H1 (cell line): ENCODE results near the gene UGT1A3. TPM values are rescaled to one million over a fixed set of nuclear protein-coding genes. Genes with fewer than 3 reads are reported as not detected.

ENCODE experiments used
- CTCF ChIA-PET: fragments of 300-600 bp; sonication (Branson Sonifier 250); formaldehyde crosslinking; loops from one replicate; lab custom pipeline; 2021; ENCODE audit not compliant: partially characterized antibody; lab: Charles Lee
- POLR2A ChIA-PET: fragments of 300-600 bp; sonication (Branson Sonifier 250); formaldehyde crosslinking; loops from one replicate; lab custom pipeline; 2021; ENCODE audit warnings: inconsistent platforms; ENCODE audit not compliant: partially characterized antibody; lab: Charles Lee
- DNase-seq, 2 experiments: peaks; one replicate each; pipeline versions ENCODE4 v3.0.0 to v3.0.0-alpha.2; 2010 to 2022; ENCODE audit warnings: low spot score in 2 of 2, low read depth in 1 of 2, mixed read lengths in 1 of 2
- FAIRE-seq: peaks from 2 replicates; lab custom pipeline; 2011; peaks lifted over from hg19 to GRCh38; lab: Jason Lieb, UNC
- H2AFZ ChIP-seq: 2 replicates; pipeline ENCODE4 v1.8.1; 2012; ENCODE audit warnings: low read length, inconsistent platforms
- H2AK5ac ChIP-seq: 2 replicates; pipeline ENCODE4 v1.6.1; 2013; ENCODE audit warnings: low read depth, low read length
- H2BK120ac ChIP-seq: replicated peaks from 2 replicates; pipeline ENCODE3; 2013; ENCODE audit warnings: low read depth, low read length, inconsistent platforms
- H2BK12ac ChIP-seq: 2 replicates; pipeline ENCODE4 v1.6.1; 2013; ENCODE audit warnings: low read depth, low read length
- H2BK15ac ChIP-seq: 2 replicates; pipeline ENCODE4 v1.6.1; 2013; ENCODE audit warnings: low read length
- H2BK20ac ChIP-seq: 2 replicates; pipeline ENCODE4 v1.6.1; 2013; ENCODE audit warnings: low read length
- H2BK5ac ChIP-seq: 2 replicates; pipeline ENCODE4 v1.6.1; 2013; ENCODE audit warnings: low read depth, low read length
- H3K14ac ChIP-seq: 2 replicates; pipeline ENCODE4 v1.6.1; 2013; ENCODE audit warnings: inconsistent platforms; ENCODE audit not compliant: insufficient read length
- H3K18ac ChIP-seq: 2 replicates; pipeline ENCODE4 v1.6.1; 2013; ENCODE audit warnings: low read length; ENCODE audit errors: extremely low read depth
- H3K23ac ChIP-seq: 2 replicates; pipeline ENCODE4 v1.6.1; 2013; ENCODE audit warnings: inconsistent platforms; ENCODE audit not compliant: insufficient read length
- H3K23me2 ChIP-seq: 2 replicates; pipeline ENCODE4 v1.6.1; 2013; ENCODE audit warnings: low read depth, low read length
- H3K27ac ChIP-seq: 2 replicates; pipeline ENCODE4 v1.6.1; 2011; ENCODE audit warnings: low read depth, low read length, inconsistent platforms
- H3K27me3 ChIP-seq, 4 experiments: replicated peaks in 1 of 4; 1 replicate in 1 of 4; 2 replicates in 3 of 4; pipeline versions ENCODE4 v1.6.1 to v1.8.1; 2011 to 2013; ENCODE audit warnings: low read length in 3 of 4, mild to moderate bottlenecking in 3 of 4, inconsistent platforms in 2 of 4, mixed read lengths in 2 of 4, moderate library complexity in 1 of 4; ENCODE audit not compliant: control insufficient read depth in 3 of 4, insufficient read depth in 3 of 4; ENCODE audit errors: extremely low read depth in 1 of 4
- H3K36me3 ChIP-seq, 4 experiments: 2 replicates each; pipeline versions ENCODE4 v1.6.1 to v1.8.1; 2011 to 2013; ENCODE audit warnings: mild to moderate bottlenecking in 4 of 4, low read length in 3 of 4, moderate library complexity in 2 of 4, control low read depth in 1 of 4, inconsistent platforms in 1 of 4; ENCODE audit not compliant: insufficient read depth in 4 of 4, control insufficient read depth in 2 of 4
- H3K4ac ChIP-seq: replicated peaks from 2 replicates; pipeline ENCODE3; 2013; ENCODE audit warnings: low read length, low read depth, mixed read lengths, inconsistent platforms; ENCODE audit not compliant: insufficient read length
- H3K4me1 ChIP-seq, 4 experiments: replicated peaks in 1 of 4; 1 replicate in 1 of 4; 2 replicates in 3 of 4; pipeline versions ENCODE4 v1.6.1 to v1.8.1; 2011 to 2013; ENCODE audit warnings: low read length in 3 of 4, inconsistent platforms in 2 of 4, mixed read lengths in 1 of 4; ENCODE audit not compliant: insufficient read depth in 4 of 4, control insufficient read depth in 3 of 4
- H3K4me2 ChIP-seq, 2 experiments: 2 replicates each; pipeline versions ENCODE4 v1.6.1 to v1.8.1; 2011 to 2013; ENCODE audit warnings: low read depth in 2 of 2, low read length in 2 of 2, control low read depth in 1 of 2, inconsistent platforms in 1 of 2, mild to moderate bottlenecking in 1 of 2; ENCODE audit not compliant: insufficient read depth in 1 of 2
- H3K4me3 ChIP-seq, 4 experiments: fragments of 200-600, 300-600 bp in 1 of 4; sonication (generic), shearing (Covaris generic), sonication (Bioruptor Twin) in 1 of 4; 2 replicates each; pipeline versions ENCODE4 v1.5.1 to v1.8.1; 2011 to 2016; ENCODE audit warnings: low read length in 4 of 4, low read depth in 3 of 4, control low read depth in 2 of 4, inconsistent platforms in 2 of 4, mild to moderate bottlenecking in 2 of 4, mixed read lengths in 1 of 4, moderate library complexity in 1 of 4; ENCODE audit not compliant: insufficient read depth in 2 of 4; ENCODE audit errors: extremely low read depth in 1 of 4
- H3K56ac ChIP-seq: replicated peaks from 2 replicates; pipeline ENCODE3; 2013; ENCODE audit warnings: low read depth, mild to moderate bottlenecking, mixed read lengths, low read length, inconsistent platforms; ENCODE audit not compliant: insufficient read length
- H3K79me1 ChIP-seq: 2 replicates; pipeline ENCODE4 v1.6.1; 2013; ENCODE audit warnings: low read depth, low read length, control low read depth
- H3K79me2 ChIP-seq, 2 experiments: 2 replicates each; pipeline versions ENCODE4 v1.6.1 to v1.8.1; 2012 to 2013; ENCODE audit warnings: low read length in 2 of 2, mild to moderate bottlenecking in 2 of 2, inconsistent platforms in 1 of 2; ENCODE audit not compliant: insufficient read depth in 2 of 2, control insufficient read depth in 1 of 2
- H3K9ac ChIP-seq, 4 experiments: replicated peaks in 1 of 4; 1 replicate in 1 of 4; 2 replicates in 3 of 4; pipeline versions ENCODE4 v1.6.1 to v1.8.1; 2011 to 2013; ENCODE audit warnings: low read depth in 3 of 4, low read length in 3 of 4, control low read depth in 2 of 4, mild to moderate bottlenecking in 2 of 4, moderate library complexity in 2 of 4, inconsistent platforms in 1 of 4; ENCODE audit errors: extremely low read depth in 1 of 4
- H3K9me3 ChIP-seq, 2 experiments: 2 replicates each; pipeline versions ENCODE4 v1.6.1 to v1.8.1; 2012 to 2013; ENCODE audit warnings: mild to moderate bottlenecking in 2 of 2, moderate library complexity in 2 of 2, control low read depth in 1 of 2, inconsistent platforms in 1 of 2, low read depth in 1 of 2, low read length in 1 of 2, mixed read lengths in 1 of 2; ENCODE audit not compliant: insufficient read depth in 2 of 2
- H4K20me1 ChIP-seq, 2 experiments: replicated peaks in 1 of 2; 2 replicates each; pipeline versions ENCODE3 to v1.8.1; 2011 to 2013; ENCODE audit warnings: inconsistent platforms in 2 of 2, low read length in 2 of 2, mild to moderate bottlenecking in 1 of 2; ENCODE audit not compliant: insufficient read depth in 2 of 2, control insufficient read depth in 1 of 2
- H4K5ac ChIP-seq: 2 replicates; pipeline ENCODE4 v1.6.1; 2013; ENCODE audit warnings: low read length, low read depth, mixed read lengths, inconsistent platforms; ENCODE audit not compliant: insufficient read length
- H4K8ac ChIP-seq: 2 replicates; pipeline ENCODE4 v1.8.0; 2013; ENCODE audit warnings: mild to moderate bottlenecking, moderate library complexity, low read length, inconsistent platforms; ENCODE audit not compliant: insufficient read depth; ENCODE audit errors: extremely low read depth
- H4K91ac ChIP-seq: replicated peaks from 2 replicates; pipeline ENCODE3; 2013; ENCODE audit warnings: low read length, mixed read lengths, inconsistent platforms; ENCODE audit not compliant: insufficient read length
- ASH2L ChIP-seq: fragments of 200-600, 300-600 bp; sonication (generic); IDR thresholded peaks from one replicate; pipeline ENCODE4 v1.7.1; 2017; ENCODE audit warnings: low read length
- BACH1 ChIP-seq: IDR thresholded peaks from 2 replicates; pipeline ENCODE4 v1.6.1; 2012; ENCODE audit warnings: low read length, improper control_type of control experiment
- BRCA1 ChIP-seq: IDR thresholded peaks from 2 replicates; pipeline ENCODE4 v1.6.1; 2012; ENCODE audit warnings: low read depth, low read length, improper control_type of control experiment
- CBX8 ChIP-seq: fragments of 300-800, 300-1000 bp; sonication (generic); IDR thresholded peaks from 2 replicates; pipeline ENCODE4 v1.7.1; 2016; ENCODE audit warnings: low read depth, low read length, borderline replicate concordance
- CEBPB ChIP-seq: IDR thresholded peaks from 2 replicates; pipeline ENCODE4 v1.6.1; 2012; ENCODE audit warnings: low read depth, low read length
- EZH2 ChIP-seq: fragments of 200-600 bp; sonication (generic); IDR thresholded peaks from 2 replicates; pipeline ENCODE4 v1.7.1; 2012; ENCODE audit warnings: low read depth, mild to moderate bottlenecking, moderate library complexity, low read length, inconsistent platforms; ENCODE audit not compliant: severe bottlenecking
- GTF2F1 ChIP-seq: IDR thresholded peaks from 2 replicates; pipeline ENCODE4 v1.6.1; 2012; ENCODE audit warnings: low read depth, low read length, improper control_type of control experiment, borderline replicate concordance
- SIRT6 ChIP-seq: IDR thresholded peaks from one replicate; pipeline ENCODE4 v1.7.1; 2012; ENCODE audit warnings: low read length, inconsistent platforms
- SRF ChIP-seq: IDR thresholded peaks from 2 replicates; pipeline ENCODE4 v1.6.1; 2011; ENCODE audit warnings: mild to moderate bottlenecking, low read depth, low read length, moderate library complexity
- WGBS, 2 experiments: shearing (Covaris generic) in 1 of 2; methylation state at CpG; one replicate each; pipeline versions ENCODE4 v1.1.6 to v1.1.7; 2013 to 2015; ENCODE audit warnings: low lambda C conversion rate in 2 of 2, mixed read lengths in 2 of 2, inconsistent platforms in 1 of 2, low coverage in 1 of 2, missing lambda C conversion rate in 1 of 2; ENCODE audit not compliant: insufficient replicate concordance in 2 of 2, insufficient coverage in 1 of 2, insufficient read length in 1 of 2; ENCODE audit errors: extremely low coverage in 1 of 2, missing lambda C conversion rate in 1 of 2; 5-methylcytosine and 5-hydroxymethylcytosine counted together
- polyA plus RNA-seq, 7 experiments: library from polyadenylated mRNA; depleted of rRNA in 3 of 7; stranded (reverse) in 5 of 7; unstranded in 2 of 7; fragments of >200 nt in 5 of 7; fragments of 200-250 nt in 2 of 7; gene quantifications; 1 replicate in 5 of 7; 2 replicates in 1 of 7; 4 replicates in 1 of 7; pipeline versions ENCODE4 v1.2.1 to v1.2.3, GENCODE V29; 2011 to 2013; ENCODE audit warnings: missing spikeins in 2 of 7, mixed read lengths in 2 of 7
- total RNA-seq: library from RNA; stranded (reverse); fragmentation: NEBNext Ultra II Directional; extraction: Animal tissue kit (Norgen Biotek cat#: 25700); gene quantifications from 2 replicates; pipeline ENCODE4 v1.2.1, GENCODE V29; 2021
- TF ChIP-seq, protein P1 (sequence below): IDR thresholded peaks from 2 replicates; pipeline ENCODE4 v1.6.1; 2011; ENCODE audit warnings: low read length, improper control_type of control experiment

The UGT1A3 gene
- total and polyA plus RNA-seq, 2 of the 8 experiments (the other 6 are each of a cell fraction or from before 2014, with no cell fraction given): not detected

DNA sequence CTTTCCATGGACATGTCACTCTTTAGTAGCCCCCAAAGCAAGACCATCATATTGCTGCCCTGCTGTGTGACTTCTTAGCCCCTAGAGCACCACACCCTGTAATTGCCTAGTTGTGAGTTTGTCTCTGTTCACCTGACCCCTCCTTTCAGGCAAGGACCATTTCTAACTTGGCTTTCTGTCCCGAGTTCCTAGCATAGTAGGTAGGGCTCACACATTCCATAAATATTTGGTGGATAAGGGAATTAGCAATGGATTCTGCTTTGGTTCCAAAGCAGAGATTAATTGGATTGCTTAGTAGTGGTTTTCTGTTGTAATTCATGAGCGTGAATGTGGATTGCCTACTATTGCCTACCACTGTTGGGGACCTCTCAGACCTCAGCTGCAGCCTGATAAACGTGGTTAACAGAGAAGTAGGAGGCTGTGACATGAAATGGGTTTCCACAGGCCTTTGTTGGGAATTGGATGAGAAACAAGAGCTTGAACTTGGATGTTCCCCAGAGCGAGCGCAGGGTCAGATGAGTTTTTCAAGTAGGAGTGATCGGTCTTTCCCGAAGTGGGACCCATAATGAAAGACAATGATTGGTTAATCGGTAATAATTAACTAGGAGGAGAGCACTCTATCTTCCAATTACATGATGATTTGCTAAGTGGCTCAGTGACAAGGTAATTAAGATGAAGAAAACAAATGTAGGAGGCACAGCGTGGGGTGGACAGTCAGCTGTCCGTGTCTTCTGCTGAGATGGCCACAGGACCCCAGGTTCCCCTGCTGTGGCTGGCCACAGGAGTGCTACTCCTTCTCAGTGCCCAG lies 17.8 kb downstream of the UGT1A3 start:
- Histone ChIP-seq H4K91ac (no peak overlapping the region), H3K18ac (no peak overlapping the region), H2BK120ac (no peak overlapping the region), H3K9me3 (peaks cover 17 to 32% of the 10 kb centered on the region in 2 experiments), H3K56ac (no peak overlapping the region), H3K4me1 (no peaks in the 10 kb centered on the region), H3K23ac (no peak overlapping the region), H3K79me2 (no peaks in the 10 kb centered on the region), H2BK15ac (no peak overlapping the region), H3K27me3 (no peaks in the 10 kb centered on the region), H4K8ac (no peak overlapping the region), H3K23me2 (no peaks in the 10 kb centered on the region), H3K4ac (no peak overlapping the region), H3K79me1 (no peaks in the 10 kb centered on the region), H3K9ac (no peak overlapping the region), H3K27ac (no peak overlapping the region), H2BK5ac (no peak overlapping the region), H3K14ac (no peak overlapping the region), H3K36me3 (no peaks in the 10 kb centered on the region), H2AFZ (no peak overlapping the region), H2BK20ac (no peak overlapping the region), H3K4me3 (no peak overlapping the region), H2AK5ac (no peak overlapping the region), H4K20me1 (no peaks in the 10 kb centered on the region), H3K4me2 (no peak overlapping the region), H4K5ac (no peak overlapping the region), H2BK12ac (no peak overlapping the region)
- ChIA-PET CTCF (interaction anchor here (0.8 kb wide), 1 partner anchor 86 kb away, joined by 4 read pairs; no protein-coding TSS in a partner anchor), POLR2A (no interaction called here)
- DNase-seq (no peak), FAIRE-seq (no peak)
- 93% methylated on average over 10 of the region's 10 CpGs; no CpG with 5 or more reads in 1 of the 2 experiments for WGBS, 2 experiments
- TF ChIP-seq GTF2F1 (no peak), BRCA1 (no peak), CEBPB (no peak), EZH2 (no peak), CBX8 (no peak), BACH1 (no peak), ASH2L (no peak), SRF (no peak), SIRT6 (no peak)
- TF ChIP-seq, protein P1, sequence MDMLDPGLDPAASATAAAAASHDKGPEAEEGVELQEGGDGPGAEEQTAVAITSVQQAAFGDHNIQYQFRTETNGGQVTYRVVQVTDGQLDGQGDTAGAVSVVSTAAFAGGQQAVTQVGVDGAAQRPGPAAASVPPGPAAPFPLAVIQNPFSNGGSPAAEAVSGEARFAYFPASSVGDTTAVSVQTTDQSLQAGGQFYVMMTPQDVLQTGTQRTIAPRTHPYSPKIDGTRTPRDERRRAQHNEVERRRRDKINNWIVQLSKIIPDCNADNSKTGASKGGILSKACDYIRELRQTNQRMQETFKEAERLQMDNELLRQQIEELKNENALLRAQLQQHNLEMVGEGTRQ: no peak
